GM19025 (cell line): ENCODE measurements around the gene DST.
"Not testable (repeated sequence)": the region's sequence is repeated elsewhere in the genome, so short reads cannot be mapped to it uniquely, and the experiment has no call there.

Source experiments
- ATAC-seq: cut with Tn5 transposase; IDR thresholded peaks from one replicate; pipeline ENCODE4 v1.9.1; 2021; ENCODE audit warnings: mild to moderate bottlenecking, low read depth, moderate library complexity; ENCODE audit not compliant: unreplicated experiment

The DST gene

DNA sequence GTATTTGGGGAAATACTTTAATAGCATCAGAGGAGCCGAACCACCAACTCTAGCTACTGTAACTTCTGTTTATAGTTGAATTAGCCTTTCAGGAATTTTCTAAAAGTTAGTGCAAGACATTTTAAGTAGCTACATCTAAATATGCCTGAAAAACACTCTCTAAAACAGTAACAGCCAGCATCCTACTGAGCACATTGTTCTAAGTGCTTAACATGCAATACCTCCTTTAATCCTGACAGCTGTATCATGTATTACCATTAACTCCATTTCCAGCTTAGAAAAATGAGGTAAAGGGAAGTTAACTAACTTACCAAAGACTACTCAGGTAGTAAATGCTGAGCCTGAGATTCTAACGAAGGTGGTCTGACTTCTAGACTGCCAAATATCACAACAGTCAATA is 120.7 kb downstream of the DST start:
- ATAC-seq = no peak

DNA sequence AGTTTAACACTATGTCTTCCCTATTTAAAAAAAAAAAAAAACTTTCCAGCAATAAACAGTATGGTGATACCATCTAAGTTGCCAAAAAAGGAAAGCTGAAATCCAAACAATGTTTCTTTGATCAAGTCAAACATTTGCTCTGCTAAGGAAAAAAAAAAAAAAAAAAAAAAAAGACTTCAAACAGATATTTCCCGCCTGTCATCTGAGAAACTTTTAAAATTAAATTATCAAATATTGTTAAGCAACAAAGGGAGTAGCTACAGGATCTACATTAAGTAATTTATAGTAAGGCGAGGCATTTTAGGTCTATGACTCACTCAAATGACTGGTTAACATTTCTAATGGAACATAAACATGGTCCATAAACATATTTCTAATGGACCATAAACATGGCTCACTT is 121.2 kb downstream of the DST start:
- ATAC-seq = no peak

DNA sequence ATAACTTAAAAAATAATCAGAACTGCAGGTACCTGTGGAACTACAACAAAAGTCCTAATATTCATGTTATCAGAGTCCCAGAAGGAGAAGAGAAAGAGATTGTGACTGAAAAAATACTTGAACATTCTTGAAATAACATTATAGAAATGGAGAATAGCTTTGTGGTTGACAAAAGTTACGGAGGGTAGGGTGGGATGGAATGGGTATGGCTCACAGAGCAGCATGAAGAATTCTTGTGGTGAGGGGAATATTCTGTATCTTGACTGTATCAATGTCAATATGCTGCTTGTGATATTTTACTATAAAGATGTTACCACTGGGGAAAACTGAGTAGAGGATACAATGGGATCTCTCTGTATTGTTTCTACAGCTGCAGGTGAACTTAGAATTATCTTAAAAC is 122.5 kb downstream of the DST start:
- ATAC-seq = no peak

DNA sequence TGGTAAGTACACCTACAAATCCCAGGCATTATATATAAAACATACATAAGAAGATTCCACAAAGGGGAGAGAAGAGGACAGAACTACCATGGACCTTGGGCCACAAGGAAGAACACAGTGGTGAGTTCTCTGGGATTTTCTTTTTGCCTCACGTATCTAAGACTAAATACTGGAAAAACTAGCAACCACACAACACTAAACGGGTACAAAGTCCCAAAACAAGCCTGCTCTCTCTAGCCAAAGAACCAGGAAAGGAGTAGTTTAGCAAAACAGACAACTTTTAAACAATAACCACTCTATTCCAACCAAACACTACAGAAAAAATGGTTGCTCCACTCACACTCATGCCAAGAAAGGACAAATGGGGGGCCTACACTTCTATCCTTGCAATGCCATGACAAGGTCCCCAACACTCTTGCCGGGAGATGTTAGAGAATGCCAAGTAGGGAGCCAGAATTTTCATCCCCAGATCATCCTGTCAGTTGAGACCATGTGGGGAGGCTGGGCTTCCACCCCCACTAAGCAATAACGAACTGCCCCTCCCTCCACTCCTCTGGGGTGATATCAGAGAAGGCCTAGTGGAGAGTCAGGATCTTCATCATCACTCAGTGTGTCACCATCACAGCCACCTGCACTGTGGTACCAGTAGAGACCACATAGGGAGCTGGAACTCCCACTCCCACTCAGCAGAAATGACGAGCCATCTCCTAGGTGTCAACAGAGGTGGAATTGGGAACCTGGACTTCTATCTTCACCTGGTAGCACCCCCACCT is 123.5 kb downstream of the DST start:
- no peak for ATAC-seq

DNA sequence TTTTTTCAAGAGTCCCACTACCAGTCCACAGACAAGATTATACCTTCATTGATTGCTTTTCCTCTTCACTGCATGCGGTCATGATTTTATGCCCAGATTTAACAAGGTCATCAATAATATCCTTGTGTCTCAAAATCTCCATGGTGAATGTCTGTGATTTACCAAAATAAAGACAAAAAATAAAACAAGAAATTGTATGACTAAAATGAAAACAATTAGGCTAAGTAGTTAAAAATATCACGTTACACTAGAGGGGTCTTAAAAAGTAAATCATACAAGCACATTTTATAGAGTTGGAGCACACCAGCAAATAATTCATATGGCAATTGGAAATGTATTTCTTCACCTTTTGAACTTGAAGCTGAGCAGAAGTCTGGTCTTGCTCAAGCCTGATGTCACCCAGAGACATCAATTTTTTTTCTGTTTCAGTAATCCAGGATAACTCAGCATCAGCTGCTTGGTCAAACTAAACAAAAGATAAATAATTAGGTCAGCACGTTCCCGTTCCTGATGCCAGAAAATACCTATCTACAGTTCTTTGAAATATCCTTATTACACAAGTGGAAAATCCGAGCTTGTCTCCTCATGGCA is 125.4 kb downstream of the DST start:
- no peak for ATAC-seq

DNA sequence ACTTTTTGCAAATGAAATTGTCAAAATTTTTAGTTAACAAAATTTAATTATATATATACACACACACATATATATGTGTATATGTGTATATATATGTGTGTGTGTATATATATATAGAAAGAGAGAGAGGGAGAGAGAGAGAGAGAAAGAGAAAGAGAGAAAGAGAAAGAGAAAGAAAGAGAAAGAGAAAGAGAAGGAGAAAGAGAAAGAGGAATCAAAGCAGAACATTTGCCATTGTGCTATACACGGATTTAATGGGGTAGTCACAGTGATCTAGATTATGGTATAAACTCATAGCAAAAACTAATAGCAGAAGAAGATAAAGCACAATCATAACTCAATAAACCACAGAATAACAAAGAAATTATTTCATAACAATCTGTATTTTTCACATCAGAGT is 126.7 kb downstream of the DST start:
- ATAC-seq = no peak

DNA sequence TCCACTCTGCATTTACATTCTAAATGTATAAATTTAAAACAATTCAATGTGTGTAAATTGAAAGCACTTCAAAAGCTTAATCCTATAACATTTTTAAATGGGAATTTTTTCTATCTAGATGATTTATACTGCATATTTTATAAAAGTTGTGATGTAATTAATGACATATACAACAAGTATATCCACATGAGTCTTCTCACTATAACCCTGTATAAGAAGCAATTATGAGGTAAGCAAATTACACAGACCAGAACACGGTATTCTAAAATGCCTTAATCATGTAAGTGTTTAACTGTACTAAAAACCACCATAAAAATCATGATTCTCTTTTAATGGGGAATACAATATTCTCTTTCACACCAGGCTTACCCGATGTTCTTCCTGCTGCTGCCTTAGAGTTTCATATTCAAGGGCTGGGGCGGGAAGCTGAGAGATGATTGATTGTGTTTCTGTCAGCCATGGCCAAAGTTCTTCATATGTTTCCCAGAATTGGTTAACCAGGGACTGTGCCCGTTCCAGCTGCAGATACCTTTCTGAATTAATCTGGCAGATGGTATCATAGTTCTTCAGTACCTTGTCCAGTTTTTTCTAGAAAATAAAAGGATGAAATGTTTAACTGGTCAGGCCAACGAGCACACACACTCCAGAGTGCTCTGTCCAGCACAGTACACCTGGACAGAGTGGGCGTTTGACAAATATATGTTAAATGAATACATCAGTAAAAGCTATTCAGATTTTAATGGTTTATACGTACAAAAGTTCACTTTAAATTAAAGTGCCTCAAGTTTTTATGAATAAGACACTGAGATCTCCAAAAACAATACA is 127.4 kb downstream of the DST start:
- no peak for ATAC-seq

DNA sequence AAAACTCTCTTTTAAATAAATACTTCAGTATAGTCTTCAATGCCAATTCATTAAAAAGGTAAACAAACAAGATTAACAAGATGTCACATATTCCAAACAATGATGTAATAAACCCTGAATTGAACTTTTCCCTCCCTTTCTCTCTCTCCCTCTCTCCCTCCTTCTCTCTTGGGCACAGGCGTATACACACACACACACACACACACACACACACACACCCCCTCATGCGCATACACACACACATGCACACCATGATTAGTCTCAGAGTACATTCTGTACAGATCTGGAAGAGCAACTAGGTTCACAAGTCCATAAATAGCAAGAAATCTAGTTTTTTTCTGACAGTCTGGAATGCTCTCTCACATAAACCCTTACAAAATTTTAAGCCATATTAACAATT is 128.3 kb downstream of the DST start:
- ATAC-seq = no peak

DNA sequence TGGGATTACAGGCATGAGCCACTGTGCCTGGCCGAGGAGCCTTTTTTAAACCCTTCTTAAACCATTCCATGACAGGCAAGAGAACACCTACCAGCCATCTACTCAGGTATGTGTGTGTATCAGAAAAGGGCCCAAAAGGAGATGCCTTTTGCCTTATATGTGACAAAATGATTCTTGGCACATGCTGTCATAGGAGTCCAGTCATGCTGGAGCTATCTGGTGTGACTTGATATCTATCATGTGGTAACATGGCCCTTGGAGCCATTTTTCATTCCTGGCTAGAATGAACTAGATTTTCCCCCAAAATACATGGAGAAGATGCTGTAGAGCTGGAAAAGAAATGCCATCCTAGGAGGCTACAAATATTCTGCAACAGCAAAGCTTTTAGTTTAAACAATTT is 129.1 kb downstream of the DST start:
- ATAC-seq = no peak

DNA sequence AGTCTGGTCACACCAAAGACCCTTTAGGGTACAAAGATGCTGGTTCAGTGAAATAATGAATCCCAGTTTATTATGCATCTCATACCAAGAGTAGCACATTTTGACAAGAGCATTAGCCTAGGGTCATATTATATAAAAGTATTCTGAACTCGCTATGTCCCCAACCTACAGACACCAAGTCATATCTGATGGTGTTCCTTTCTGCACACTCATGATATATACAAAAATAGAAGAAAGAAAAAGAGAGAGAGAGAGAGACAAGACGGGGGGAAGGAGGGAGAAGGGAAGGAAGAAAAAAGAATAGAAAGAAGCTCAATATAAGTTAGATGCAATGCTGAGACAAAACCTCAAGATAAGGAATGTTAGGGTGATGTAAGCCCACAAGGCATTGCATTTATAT is 131.1 kb downstream of the DST start:
- no peak for ATAC-seq

DNA sequence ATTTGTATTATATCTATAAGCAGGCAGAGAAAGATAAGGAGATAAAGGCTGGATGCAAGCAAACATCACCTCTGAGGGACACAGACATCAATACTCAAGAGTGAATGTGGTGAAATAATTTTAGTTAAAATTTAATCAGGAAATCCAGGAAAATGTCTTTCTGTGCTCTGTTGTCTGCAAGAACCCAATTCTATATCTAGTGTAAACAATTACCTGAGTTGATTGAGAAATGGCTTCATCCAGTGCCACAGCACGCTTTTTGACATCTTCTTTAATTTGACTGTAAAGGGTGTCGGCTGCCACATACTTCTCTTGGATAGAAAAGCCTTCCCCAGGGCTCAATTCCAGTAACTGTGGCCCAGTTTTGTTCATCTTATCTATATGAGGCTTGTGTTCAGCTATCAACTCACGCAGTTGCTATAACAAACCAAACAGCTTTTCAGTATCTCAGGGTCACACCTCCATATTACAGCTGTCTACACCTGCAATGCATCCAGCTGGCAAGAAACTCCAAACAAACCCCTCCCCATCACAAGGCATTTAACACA is 131.6 kb downstream of the DST start:
- ATAC-seq = no peak

DNA sequence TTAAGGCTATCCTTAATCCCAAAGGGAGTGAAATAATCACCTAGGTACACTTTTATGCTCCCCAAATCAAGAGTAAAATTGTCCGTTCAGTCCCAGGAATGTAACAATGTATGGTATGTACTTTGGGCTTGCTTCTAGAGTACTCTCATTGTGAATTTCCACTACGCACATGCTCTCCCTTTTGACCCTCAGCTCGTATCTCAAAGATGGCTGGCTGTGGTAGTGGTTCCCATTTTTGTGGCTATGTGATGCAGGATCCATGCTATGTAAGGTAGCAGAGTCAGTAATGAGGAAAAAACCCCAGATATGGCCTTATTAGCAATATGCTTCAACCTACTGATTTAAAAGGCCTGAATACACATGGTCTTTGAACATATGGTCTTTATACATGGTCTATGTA is 133.7 kb downstream of the DST start:
- ATAC-seq = no peak

DNA sequence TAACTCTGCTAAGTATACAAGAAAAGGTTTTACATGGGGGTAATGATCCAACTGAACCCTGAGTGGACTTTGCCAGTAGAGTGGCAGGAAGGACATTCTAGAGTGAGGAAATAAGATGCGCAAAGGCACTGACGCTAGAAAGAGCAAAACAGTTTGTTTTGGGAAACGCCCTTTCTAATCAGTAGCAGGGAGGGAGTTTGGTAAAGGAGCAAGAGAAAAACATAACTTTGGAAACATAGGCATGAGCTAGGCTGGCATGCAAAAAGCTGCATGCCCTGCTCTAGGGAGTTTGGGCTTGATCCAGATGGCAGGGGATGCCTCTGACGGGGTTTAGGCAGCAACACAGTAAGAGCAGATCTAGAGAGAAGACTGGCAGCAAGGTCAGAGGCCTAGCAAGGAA is 135.2 kb downstream of the DST start:
- ATAC-seq = no peak

DNA sequence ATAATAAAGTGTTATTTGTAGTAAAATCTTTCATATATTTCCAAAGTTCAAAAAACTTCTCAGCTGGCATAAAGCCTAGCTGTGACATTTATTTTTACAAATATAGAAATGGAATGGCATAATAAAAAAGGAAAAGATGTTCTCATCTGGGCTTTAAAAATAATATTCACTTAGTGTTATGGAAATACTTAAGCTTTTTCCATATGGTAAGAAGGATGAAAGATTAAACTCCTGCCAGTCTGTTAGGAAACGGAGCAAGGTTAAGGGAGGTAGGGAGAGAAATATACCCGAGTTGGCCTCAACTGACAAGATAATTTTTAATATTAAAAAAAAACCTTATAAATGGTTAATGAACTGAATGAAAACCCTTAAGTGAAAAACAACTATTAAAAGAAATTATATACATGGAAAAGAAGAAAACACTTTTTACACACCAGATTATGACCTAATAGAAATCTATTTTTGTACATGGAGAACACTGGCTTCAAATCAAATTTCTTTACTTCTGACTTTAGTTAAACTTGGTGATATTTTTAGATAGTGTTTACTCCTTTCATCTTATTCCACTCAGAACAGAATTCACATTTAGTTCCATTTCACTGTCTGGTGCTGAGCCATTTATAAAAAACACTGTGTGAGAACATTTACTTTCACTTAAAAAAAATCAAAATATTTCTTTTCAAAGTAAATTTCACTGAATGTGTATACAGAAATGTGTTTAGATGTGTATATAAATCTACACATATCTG is 137.0 kb downstream of the DST start:
- ATAC-seq = no peak

DNA sequence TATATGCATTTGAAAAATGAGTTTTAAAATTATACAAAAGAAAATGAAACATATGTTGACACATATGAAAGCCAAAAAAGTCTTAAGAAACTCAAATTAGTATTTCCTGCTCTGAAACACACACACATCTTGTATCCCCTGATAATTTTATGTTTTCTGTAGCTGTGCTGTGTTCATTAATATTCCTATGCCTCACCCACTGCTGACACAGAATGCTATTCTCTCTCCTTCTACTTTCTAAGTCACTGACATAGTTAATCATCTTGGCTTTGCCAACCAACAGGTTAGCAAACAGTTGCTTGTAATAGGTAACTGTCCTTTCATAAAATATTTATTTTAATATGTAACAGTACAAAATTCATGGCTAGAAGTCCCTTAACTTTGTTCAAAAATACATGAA is 140.7 kb downstream of the DST start:
- no peak for ATAC-seq

DNA sequence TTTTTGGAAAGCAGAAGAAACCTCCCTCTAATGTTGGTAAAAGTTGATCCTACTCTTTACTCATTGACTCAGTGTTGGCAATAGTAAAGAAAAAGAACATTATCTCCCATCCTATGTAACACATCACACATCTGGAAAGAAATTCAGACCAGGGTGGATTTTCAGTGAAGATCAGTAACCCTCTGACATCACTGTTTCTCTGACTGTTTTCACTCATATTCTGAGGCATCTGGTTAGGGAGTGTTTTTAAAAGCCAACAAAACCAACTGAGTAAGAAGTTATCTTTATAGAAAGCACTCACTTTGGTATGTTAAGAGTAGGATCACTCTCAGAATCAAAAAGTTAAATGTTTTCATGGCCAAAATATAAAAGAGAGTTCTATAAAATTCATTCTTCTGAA is 143.6 kb downstream of the DST start:
- ATAC-seq = no peak

DNA sequence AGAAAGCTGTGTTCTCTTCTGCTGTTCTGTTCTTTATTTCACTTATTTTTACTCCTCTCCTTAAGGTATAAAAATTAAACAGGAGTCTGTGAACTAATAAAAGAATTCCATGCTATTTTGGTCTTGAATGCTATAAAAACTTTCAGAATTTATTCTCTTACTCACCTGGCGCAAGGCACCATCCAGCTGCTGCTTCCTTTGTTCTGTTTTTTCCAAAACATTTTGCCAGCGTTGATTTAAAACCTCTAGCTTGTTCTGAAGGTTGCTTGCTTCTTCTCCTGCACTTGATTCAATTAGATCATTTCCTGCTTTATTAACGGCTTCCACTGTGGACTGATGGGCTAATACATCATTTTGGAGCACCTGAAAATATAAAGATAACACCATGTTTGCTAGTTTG is 145.0 kb downstream of the DST start:
- no peak for ATAC-seq

DNA sequence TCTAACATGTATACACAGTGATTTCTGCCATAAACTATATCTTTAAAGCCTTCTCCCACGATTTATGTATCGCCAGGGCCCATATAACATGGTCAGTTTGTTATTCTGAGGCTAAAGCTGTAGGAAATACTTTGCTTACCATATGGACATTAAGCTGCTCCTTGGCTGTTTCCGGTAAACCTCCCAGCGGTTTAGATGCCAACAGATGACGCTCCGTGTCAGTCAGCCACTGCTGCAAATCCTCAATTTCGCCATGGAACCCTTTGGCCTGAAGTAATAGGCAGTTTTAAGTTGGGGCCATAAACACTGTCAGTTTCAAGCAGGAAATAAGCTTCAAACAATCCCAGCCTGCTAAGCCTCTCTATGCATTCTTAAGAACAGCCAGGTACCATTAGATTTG is 145.4 kb downstream of the DST start:
- ATAC-seq = no peak

DNA sequence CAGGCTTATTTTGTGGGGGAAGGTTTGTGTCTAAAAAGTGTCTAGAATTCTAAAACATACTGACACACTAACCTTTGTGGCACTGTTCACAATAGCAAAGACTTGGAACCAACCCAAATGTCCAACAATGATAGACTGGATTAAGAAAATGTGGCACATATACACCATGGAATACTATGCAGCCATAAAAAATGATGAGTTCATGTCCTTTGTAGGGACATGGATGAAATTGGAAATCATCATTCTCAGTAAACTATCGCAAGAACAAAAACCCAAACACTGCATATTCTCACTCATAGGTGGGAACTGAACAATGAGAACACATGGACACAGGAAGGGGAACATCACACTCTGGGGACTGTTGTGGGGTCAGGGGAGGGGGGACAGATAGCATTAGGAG is 146.0 kb downstream of the DST start:
- not testable (repeated sequence) for ATAC-seq

DNA sequence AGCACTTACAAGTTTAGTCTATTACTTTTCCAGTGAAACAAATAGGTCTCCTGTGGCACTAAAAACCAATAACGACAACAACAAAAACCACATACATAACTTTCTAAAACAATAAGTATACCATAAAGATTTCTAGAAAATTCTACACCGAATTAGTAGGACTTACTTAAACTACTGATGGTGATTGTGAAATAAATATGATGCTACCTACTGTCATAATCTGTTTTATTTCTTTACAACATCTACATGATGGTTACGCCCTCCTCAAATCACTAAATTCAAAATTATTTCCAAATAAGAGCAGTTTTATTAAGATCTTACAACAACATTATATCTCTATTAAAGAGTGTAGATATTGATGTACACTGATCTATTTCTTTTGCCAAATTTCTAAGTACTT is 147.0 kb downstream of the DST start:
- ATAC-seq = no peak
